ENCODE results near the gene PLEKHG3.
"Not testable (repeated sequence)": the region's sequence is repeated elsewhere in the genome, so short reads cannot be mapped to it uniquely, and the experiment has no call there.

PLEKHG3 gene

GRCh38 chr14:64688811-64689281 is 15.4 kb upstream of the PLEKHG3 start:
- Mint-ChIP-seq H3K27ac (peak overlapping the region in 2 of 3 experiments; percentile 12 to 24), H3K4me1 (peaks cover 31% of the 10 kb centered on the region), H3K27me3 (ENCODE audit: low read depth) (no peaks in the 10 kb centered on the region), H3K4me3 (no peak overlapping the region), H3K36me3 (ENCODE audit: low read depth) (no peaks in the 10 kb centered on the region), H3K9me3 (no peaks in the 10 kb centered on the region)
- TF ChIP-seq CTCF (IDR thresholded peaks at IDR 0.05; ENCODE audit: unreplicated experiment in 3 of 3), result no peak

DNA sequence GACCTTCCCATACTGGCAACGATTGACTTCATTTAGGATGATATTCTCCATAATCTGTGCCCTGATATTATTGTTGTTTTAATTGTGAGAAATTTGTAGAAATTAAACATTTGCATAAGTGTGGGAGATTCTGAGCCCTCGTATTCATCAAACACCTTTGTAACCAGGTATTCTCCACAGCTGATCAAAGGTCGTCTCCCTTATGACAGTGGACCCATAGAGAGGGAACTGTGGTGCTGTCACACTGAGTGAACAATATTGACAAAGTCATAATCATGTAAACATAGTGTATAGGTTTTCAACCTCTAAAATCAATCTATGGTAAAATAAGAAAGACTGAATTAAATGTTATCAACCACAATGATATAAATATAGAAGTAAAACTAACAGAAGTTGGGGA is 14.9 kb upstream of the PLEKHG3 start:
- Mint-ChIP-seq H3K27ac (no peak overlapping the region), H3K27me3 (ENCODE audit: low read depth) (no peaks in the 10 kb centered on the region), H3K4me3 (no peak overlapping the region)

DNA sequence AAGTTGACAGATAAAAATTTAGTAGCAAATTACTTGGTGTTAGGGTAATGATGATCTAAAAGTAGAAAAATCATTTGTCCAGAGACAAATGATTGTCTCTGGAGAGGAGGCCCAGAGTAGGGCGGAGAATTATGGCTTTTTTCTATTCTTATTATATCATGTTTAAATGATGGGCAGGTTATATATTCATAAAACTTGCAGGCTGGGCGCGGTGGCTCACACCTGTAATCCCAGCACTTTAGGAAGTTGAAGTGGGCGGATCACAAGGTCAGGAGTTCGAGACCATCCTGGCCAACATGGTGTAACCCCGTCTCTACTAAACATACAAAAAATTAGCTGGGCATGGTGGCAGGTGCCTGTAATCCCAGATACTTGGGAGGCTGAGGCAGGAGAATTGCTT is 13.6 kb upstream of the PLEKHG3 start:
- H3K27me3 Mint-ChIP-seq (ENCODE audit: low read depth); H3K9me3 Mint-ChIP-seq; H3K4me3 Mint-ChIP-seq; H3K36me3 Mint-ChIP-seq (ENCODE audit: low read depth); H3K27ac Mint-ChIP-seq: not testable (repeated sequence)
- H3K4me1 Mint-ChIP-seq, result peaks cover 23% of the 10 kb centered on the region

More for the DNA sequence above, 14.9 kb upstream of the PLEKHG3 start:
- no peaks in the 10 kb centered on the region for H3K36me3 Mint-ChIP-seq (ENCODE audit: low read depth)
- H3K4me1 Mint-ChIP-seq, result peaks cover 28% of the 10 kb centered on the region
- no peaks in the 10 kb centered on the region for H3K9me3 Mint-ChIP-seq
- TF ChIP-seq CTCF (IDR thresholded peaks at IDR 0.05; ENCODE audit: unreplicated experiment in 3 of 3), result no peak

DNA sequence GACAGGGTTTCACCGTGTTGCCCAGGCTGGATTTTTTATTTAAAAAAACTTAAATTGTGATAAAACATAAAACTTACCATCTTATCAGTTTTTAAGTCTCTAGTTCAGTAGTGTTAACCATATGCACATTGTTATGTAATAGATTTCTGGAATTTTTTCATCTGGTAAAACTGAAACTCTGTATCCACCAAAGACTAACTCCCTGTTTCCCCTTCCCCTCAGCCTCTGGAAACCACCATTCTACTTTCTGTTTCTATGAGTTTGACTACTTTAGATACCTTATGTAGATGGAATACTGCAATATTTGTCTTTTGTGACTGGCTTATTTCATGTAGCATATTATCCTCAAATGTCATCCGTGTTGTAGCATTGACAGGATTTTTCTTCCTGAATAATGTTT is 12.8 kb upstream of the PLEKHG3 start:
- H3K4me3 Mint-ChIP-seq, result no peak overlapping the region
- H3K36me3 Mint-ChIP-seq (ENCODE audit: low read depth), result no peaks in the 10 kb centered on the region
- no peaks in the 10 kb centered on the region for H3K27me3 Mint-ChIP-seq (ENCODE audit: low read depth)
- no peak for TF ChIP-seq CTCF (IDR thresholded peaks at IDR 0.05; ENCODE audit: unreplicated experiment in 3 of 3)
- H3K9me3 Mint-ChIP-seq, result no peaks in the 10 kb centered on the region
- H3K27ac Mint-ChIP-seq, result peak overlapping the region in 1 of 3 experiments; percentile 45
- H3K4me1 Mint-ChIP-seq, result peaks cover 15% of the 10 kb centered on the region

DNA sequence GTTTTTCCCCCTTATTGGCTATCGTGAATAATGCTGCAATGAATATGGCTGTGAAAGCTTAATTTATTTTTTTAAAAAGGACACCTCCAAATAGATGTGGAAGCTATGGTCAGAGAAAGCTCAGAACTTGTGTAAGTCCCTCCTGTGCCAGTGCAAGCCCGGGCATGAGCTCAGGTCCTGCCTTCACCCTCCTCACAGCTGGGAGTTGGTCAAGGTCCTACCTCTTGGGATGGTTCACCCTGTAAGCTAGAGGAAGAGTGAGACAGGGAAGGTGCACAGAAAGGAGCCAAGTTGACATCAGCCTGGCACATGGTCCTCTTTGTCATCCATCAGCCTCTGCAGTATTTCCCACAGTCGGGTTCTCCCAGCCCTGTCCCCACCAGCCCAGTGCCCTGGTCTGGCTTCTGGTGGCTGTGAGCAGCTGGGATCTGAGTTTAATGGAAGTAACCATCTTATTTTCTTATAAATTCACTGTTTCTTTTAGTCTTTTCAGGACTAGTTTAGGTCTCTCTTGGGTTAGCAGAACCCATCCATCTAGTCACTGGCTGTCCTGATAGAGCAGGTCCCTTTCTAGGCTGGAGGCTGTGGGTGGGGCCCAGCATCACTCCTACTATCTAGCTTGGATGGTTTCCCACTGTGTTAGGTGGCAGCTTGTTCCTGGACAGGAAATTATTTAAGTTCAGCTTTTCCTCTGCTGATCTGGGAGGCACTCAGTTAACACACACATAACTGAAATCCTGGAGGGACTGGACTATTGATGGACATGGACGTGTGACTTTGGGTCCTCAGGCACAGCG is 11.8 kb upstream of the PLEKHG3 start:
- no peaks in the 10 kb centered on the region for H3K36me3 Mint-ChIP-seq (ENCODE audit: low read depth)
- H3K4me3 Mint-ChIP-seq, result no peak overlapping the region
- H3K27ac Mint-ChIP-seq, result peak overlapping the region in 1 of 3 experiments; percentile 15
- no peaks in the 10 kb centered on the region for H3K9me3 Mint-ChIP-seq
- H3K4me1 Mint-ChIP-seq, result peaks cover 21% of the 10 kb centered on the region
- TF ChIP-seq CTCF (IDR thresholded peaks at IDR 0.05; ENCODE audit: unreplicated experiment in 3 of 3), result no peak
- H3K27me3 Mint-ChIP-seq (ENCODE audit: low read depth), result no peaks in the 10 kb centered on the region

- TF ChIP-seq CTCF (IDR thresholded peaks at IDR 0.05; ENCODE audit: unreplicated experiment in 3 of 3), result no peak
- no peaks in the 10 kb centered on the region for H3K27me3 Mint-ChIP-seq (ENCODE audit: low read depth)
- H3K36me3 Mint-ChIP-seq (ENCODE audit: low read depth), result no peaks in the 10 kb centered on the region
- H3K9me3 Mint-ChIP-seq, result no peaks in the 10 kb centered on the region
- H3K4me3 Mint-ChIP-seq, result no peak overlapping the region
- H3K4me1 Mint-ChIP-seq, result peaks cover 21% of the 10 kb centered on the region
- peak overlapping the region in 1 of 3 experiments; percentile 15 for H3K27ac Mint-ChIP-seq
These were observed 11.0 kb upstream of the PLEKHG3 start for GRCh38 chr14:64692986-64693809.

Measured in nephron (organoid).